ENCODE results near the gene NDUFA7.
"Not testable (repeated sequence)": the region's sequence is repeated elsewhere in the genome, so short reads cannot be mapped to it uniquely, and the experiment has no call there.

Gene NDUFA7

GRCh38 chr19:8321986-8322637 is 937 bp upstream of the NDUFA7 start:
- H3K9me2 ChIP-seq (replicated peaks; ENCODE audit: insufficient read depth, low read length): no peaks in the 10 kb centered on the region
- TF ChIP-seq EZH2 (optimal IDR thresholded peaks at IDR 0.05; ENCODE audit: low read depth, low read length) (no peak), CTCF (IDR thresholded peaks at IDR 0.05; ENCODE audit: low read length) (no peak), EZH2phosphoT487 (IDR thresholded peaks at IDR 0.05; ENCODE audit: low read length) (no peak)
- H3K79me2 ChIP-seq (ENCODE audit: low read length): peaks cover 40% of the 10 kb centered on the region
- H3F3A ChIP-seq (ENCODE audit: insufficient read depth, low read length): peaks cover 39% of the 10 kb centered on the region
- peak overlapping the region; percentile 83 for H3K9ac ChIP-seq (ENCODE audit: low read length)
- no peak overlapping the region for H2AFZ ChIP-seq (ENCODE audit: low read length)
- H3K4me3 ChIP-seq (ENCODE audit: low read length): peak overlapping the region; percentile 89
- no peaks in the 10 kb centered on the region for H3K9me3 ChIP-seq (replicated peaks; ENCODE audit: insufficient read depth, low read length)
- H3K4me2 ChIP-seq (ENCODE audit: low read depth, low read length): peak overlapping the region; percentile 90
- H4K20me1 ChIP-seq (ENCODE audit: insufficient read depth, low read length): peaks cover 4% of the 10 kb centered on the region; the same call in 1 of the 2 replicates
- no peaks in the 10 kb centered on the region for H3K27me3 ChIP-seq (replicated peaks; ENCODE audit: insufficient read depth, low read length)
- H3K4me1 ChIP-seq (ENCODE audit: low read length): peaks cover 8% of the 10 kb centered on the region
- H3K36me3 ChIP-seq (replicated peaks; ENCODE audit: insufficient read depth, low read length): peaks cover 11% of the 10 kb centered on the region
- no peak for DNase-seq
- no peak overlapping the region for H3K27ac ChIP-seq (ENCODE audit: low read length)

GRCh38 chr19:8320564-8321066 is 560 bp downstream of the NDUFA7 start:
- Histone ChIP-seq H4K20me1 (ENCODE audit: insufficient read depth, low read length) (peaks cover 4% of the 10 kb centered on the region; the same call in 1 of the 2 replicates), H3F3A (ENCODE audit: insufficient read depth, low read length) (peaks cover 39% of the 10 kb centered on the region), H3K27me3 (replicated peaks; ENCODE audit: insufficient read depth, low read length) (no peaks in the 10 kb centered on the region), H3K79me2 (ENCODE audit: low read length) (peaks cover 45% of the 10 kb centered on the region), H3K4me2 (ENCODE audit: low read depth, low read length) (peak overlapping the region; percentile 85), H3K27ac (ENCODE audit: low read length) (peak overlapping the region; percentile 51; the same call in 1 of the 2 replicates), H3K9me3 (replicated peaks; ENCODE audit: insufficient read depth, low read length) (no peaks in the 10 kb centered on the region), H3K36me3 (replicated peaks; ENCODE audit: insufficient read depth, low read length) (peaks cover 11% of the 10 kb centered on the region), H3K9me2 (replicated peaks; ENCODE audit: insufficient read depth, low read length) (no peaks in the 10 kb centered on the region), H3K4me1 (ENCODE audit: low read length) (peaks cover 8% of the 10 kb centered on the region), H3K4me3 (ENCODE audit: low read length) (peak overlapping the region; percentile 89), H3K9ac (ENCODE audit: low read length) (peak overlapping the region; percentile 83), H2AFZ (ENCODE audit: low read length) (peak overlapping the region; percentile 60)
- TF ChIP-seq EZH2 (optimal IDR thresholded peaks at IDR 0.05; ENCODE audit: low read depth, low read length): no peak
- no peak for TF ChIP-seq EZH2phosphoT487 (IDR thresholded peaks at IDR 0.05; ENCODE audit: low read length)
- no peak for TF ChIP-seq CTCF (IDR thresholded peaks at IDR 0.05; ENCODE audit: low read length)
- DNase-seq: peak; percentile 45

- H3K9ac ChIP-seq (ENCODE audit: low read length): peak overlapping the region; percentile 83; the same call in 1 of the 2 replicates
- H2AFZ ChIP-seq (ENCODE audit: low read length): peak overlapping the region; percentile 60; the same call in 1 of the 2 replicates
- peak overlapping the region; percentile 89 for H3K4me3 ChIP-seq (ENCODE audit: low read length)
- DNase-seq: no peak
- no peaks in the 10 kb centered on the region for H3K27me3 ChIP-seq (replicated peaks; ENCODE audit: insufficient read depth, low read length)
- H4K20me1 ChIP-seq (ENCODE audit: insufficient read depth, low read length): peaks cover 4% of the 10 kb centered on the region; the same call in 1 of the 2 replicates
- H3K9me3 ChIP-seq (replicated peaks; ENCODE audit: insufficient read depth, low read length): no peaks in the 10 kb centered on the region
- no peak for TF ChIP-seq CTCF (IDR thresholded peaks at IDR 0.05; ENCODE audit: low read length)
- TF ChIP-seq EZH2phosphoT487 (IDR thresholded peaks at IDR 0.05; ENCODE audit: low read length): no peak
- no peak for TF ChIP-seq EZH2 (optimal IDR thresholded peaks at IDR 0.05; ENCODE audit: low read depth, low read length)
- H3K4me2 ChIP-seq (ENCODE audit: low read depth, low read length): peak overlapping the region; percentile 85
- peaks cover 8% of the 10 kb centered on the region for H3K4me1 ChIP-seq (ENCODE audit: low read length)
- peaks cover 39% of the 10 kb centered on the region for H3F3A ChIP-seq (ENCODE audit: insufficient read depth, low read length)
- peak overlapping the region; percentile 51; the same call in 1 of the 2 replicates for H3K27ac ChIP-seq (ENCODE audit: low read length)
- peaks cover 11% of the 10 kb centered on the region for H3K36me3 ChIP-seq (replicated peaks; ENCODE audit: insufficient read depth, low read length)
- H3K9me2 ChIP-seq (replicated peaks; ENCODE audit: insufficient read depth, low read length): no peaks in the 10 kb centered on the region
- peaks cover 45% of the 10 kb centered on the region for H3K79me2 ChIP-seq (ENCODE audit: low read length)
Measured at GRCh38 chr19:8319807-8320520, 1.2 kb downstream of the NDUFA7 start.

GRCh38 chr19:8318835-8319234 is 2.3 kb downstream of the NDUFA7 start:
- H3K4me3 ChIP-seq (ENCODE audit: low read length); H3K9me3 ChIP-seq (replicated peaks; ENCODE audit: insufficient read depth, low read length); H3K4me1 ChIP-seq (ENCODE audit: low read length); H3K27ac ChIP-seq (ENCODE audit: low read length); H2AFZ ChIP-seq (ENCODE audit: low read length); DNase-seq; H3K9me2 ChIP-seq (replicated peaks; ENCODE audit: insufficient read depth, low read length); H3K9ac ChIP-seq (ENCODE audit: low read length); H4K20me1 ChIP-seq (ENCODE audit: insufficient read depth, low read length); H3K4me2 ChIP-seq (ENCODE audit: low read depth, low read length); H3K27me3 ChIP-seq (replicated peaks; ENCODE audit: insufficient read depth, low read length): not testable (repeated sequence)
- H3K79me2 ChIP-seq (ENCODE audit: low read length): peaks cover 45% of the 10 kb centered on the region
- H3F3A ChIP-seq (ENCODE audit: insufficient read depth, low read length): peaks cover 28% of the 10 kb centered on the region
- peaks cover 11% of the 10 kb centered on the region for H3K36me3 ChIP-seq (replicated peaks; ENCODE audit: insufficient read depth, low read length)
